HFFc6 (cell line): ENCODE results near the gene ROBO1. TPM values are rescaled to one million over a fixed set of nuclear protein-coding genes. Genes with fewer than 3 reads are reported as not detected.
"Not testable (repeated sequence)": the region's sequence is repeated elsewhere in the genome, so short reads cannot be mapped to it uniquely, and the experiment has no call there.

Experiments used
- DNase-seq: peaks from one replicate; pipeline ENCODE4 v3.0.0-alpha.2; 2018
- H3K27ac Mint-ChIP-seq: 2 replicates; pipeline ENCODE4 v1.8.0; 2020; ENCODE audit warnings: mild to moderate bottlenecking, mixed read lengths
- H3K27me3 Mint-ChIP-seq: 2 replicates; pipeline ENCODE4 v1.8.0; 2021; ENCODE audit warnings: mild to moderate bottlenecking, moderate library complexity, mixed read lengths; ENCODE audit not compliant: insufficient read depth
- H3K36me3 Mint-ChIP-seq: 2 replicates; pipeline ENCODE4 v1.8.0; 2021; ENCODE audit warnings: low read depth, mixed read lengths
- H3K4me1 Mint-ChIP-seq: 2 replicates; pipeline ENCODE4 v1.8.0; 2020; ENCODE audit warnings: low read depth, mixed read lengths
- H3K4me3 Mint-ChIP-seq: 2 replicates; pipeline ENCODE4 v1.8.0; 2020; ENCODE audit warnings: mild to moderate bottlenecking, moderate library complexity, mixed read lengths
- H3K9me3 Mint-ChIP-seq: 2 replicates; pipeline ENCODE4 v1.8.0; 2020; ENCODE audit warnings: mild to moderate bottlenecking, mixed read lengths
- total RNA-seq, 6 experiments: library from RNA; stranded (reverse); fragmentation: NEBNext Ultra II Directional; extraction: Animal tissue kit (Norgen Biotek cat#: 25700); gene quantifications; 2 replicates in 1 of 6; 3 replicates in 5 of 6; pipeline ENCODE4 v1.2.3, GENCODE V29; 2021
- TF ChIP-seq, protein P1 (sequence below): fragments of 200-600 bp; sonication (generic); IDR thresholded peaks from 2 replicates; pipeline ENCODE4 v1.5.0; 2021; ENCODE audit warnings: antibody characterized with exemption, mild to moderate bottlenecking

ROBO1 gene
- total RNA-seq, 6 experiments from 2014 or later, result 38.7 to 51.3 (median 41.7) TPM

DNA sequence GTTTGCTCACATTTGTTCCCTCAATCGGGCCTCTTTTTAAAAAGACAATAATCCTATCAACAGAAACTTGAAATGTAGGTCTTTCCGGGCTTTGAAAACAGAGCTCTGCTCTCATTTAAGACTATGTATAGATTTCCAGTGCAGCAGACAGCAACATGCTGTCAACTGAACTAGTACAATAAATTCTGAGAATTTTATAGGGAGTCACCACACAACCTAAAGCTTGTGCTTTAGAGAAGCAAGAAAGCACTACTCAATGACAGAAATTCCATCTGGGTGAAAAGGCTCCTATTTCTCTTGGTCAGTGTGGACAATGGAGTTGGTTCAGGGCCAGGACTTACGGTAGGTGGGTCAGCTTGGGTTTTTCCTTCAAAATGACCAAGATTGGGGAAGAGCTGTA is 583.5 kb downstream of the ROBO1 start:
- Mint-ChIP-seq H3K27me3 (peaks cover 2% of the 10 kb centered on the region; the same call in 1 of the 2 replicates), H3K27ac (no peak overlapping the region), H3K4me3 (no peak overlapping the region), H3K4me1 (no peaks in the 10 kb centered on the region), H3K36me3 (no peaks in the 10 kb centered on the region), H3K9me3 (no peaks in the 10 kb centered on the region)
- no peak for DNase-seq
- TF ChIP-seq, protein P1, sequence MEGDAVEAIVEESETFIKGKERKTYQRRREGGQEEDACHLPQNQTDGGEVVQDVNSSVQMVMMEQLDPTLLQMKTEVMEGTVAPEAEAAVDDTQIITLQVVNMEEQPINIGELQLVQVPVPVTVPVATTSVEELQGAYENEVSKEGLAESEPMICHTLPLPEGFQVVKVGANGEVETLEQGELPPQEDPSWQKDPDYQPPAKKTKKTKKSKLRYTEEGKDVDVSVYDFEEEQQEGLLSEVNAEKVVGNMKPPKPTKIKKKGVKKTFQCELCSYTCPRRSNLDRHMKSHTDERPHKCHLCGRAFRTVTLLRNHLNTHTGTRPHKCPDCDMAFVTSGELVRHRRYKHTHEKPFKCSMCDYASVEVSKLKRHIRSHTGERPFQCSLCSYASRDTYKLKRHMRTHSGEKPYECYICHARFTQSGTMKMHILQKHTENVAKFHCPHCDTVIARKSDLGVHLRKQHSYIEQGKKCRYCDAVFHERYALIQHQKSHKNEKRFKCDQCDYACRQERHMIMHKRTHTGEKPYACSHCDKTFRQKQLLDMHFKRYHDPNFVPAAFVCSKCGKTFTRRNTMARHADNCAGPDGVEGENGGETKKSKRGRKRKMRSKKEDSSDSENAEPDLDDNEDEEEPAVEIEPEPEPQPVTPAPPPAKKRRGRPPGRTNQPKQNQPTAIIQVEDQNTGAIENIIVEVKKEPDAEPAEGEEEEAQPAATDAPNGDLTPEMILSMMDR, result no peak

DNA sequence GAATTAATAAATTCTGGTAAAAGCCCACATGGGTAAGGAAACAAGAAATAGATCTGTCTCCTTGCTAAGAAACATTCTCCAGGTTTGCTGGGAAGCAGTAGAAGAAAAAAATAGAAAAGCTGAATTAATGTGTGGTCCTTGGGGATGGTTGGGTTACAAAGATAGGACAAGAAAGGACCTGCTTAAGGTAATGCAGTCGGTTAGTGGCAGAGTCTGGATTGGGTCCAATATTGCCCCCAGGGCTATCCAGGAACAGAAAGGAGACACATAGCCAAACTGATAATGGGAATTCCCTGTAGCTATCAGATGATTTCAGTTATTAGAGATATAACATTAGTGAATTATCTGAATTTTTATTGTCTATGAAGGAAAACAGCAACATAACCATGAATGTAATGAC is 584.3 kb downstream of the ROBO1 start:
- no peak overlapping the region for H3K4me3 Mint-ChIP-seq
- TF ChIP-seq, protein P1, result no peak
- no peak for DNase-seq
- H3K9me3 Mint-ChIP-seq, result no peaks in the 10 kb centered on the region
- no peaks in the 10 kb centered on the region for H3K4me1 Mint-ChIP-seq
- no peaks in the 10 kb centered on the region for H3K36me3 Mint-ChIP-seq
- H3K27me3 Mint-ChIP-seq, result peaks cover 2% of the 10 kb centered on the region; the same call in 1 of the 2 replicates
- H3K27ac Mint-ChIP-seq, result no peak overlapping the region

DNA sequence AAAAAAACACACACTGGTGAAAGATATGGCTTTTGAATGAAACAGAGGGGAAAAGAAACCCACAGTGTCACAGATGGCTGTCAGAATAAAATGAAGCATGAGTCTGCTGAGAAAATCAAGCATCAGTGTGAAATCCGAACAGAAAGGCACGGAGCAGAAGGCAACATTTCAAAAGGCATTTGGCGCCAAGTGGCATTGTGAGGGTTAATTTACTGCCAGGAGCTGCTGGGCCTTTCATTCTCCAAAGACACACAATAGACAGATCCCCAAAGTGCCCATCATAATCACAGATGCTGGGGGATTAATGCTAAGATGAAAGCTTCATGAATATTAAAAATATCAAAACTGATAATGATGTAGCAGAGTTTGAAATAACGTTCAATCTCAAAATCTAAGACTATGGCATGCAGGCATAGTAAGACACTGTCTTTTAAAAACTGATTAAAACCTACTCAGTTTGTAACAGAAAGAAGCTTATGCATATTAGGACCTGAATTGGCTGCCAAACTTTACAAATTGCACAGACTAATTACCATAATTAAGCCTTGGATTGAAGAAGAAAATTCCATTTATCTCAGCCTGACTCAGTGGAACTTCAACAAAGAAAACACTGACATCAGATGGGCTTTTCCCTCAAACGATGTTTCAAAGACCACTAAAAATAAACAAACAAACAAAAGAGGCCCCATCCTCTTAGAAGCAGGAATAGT is 589.2 kb downstream of the ROBO1 start:
- no peak for DNase-seq

DNA sequence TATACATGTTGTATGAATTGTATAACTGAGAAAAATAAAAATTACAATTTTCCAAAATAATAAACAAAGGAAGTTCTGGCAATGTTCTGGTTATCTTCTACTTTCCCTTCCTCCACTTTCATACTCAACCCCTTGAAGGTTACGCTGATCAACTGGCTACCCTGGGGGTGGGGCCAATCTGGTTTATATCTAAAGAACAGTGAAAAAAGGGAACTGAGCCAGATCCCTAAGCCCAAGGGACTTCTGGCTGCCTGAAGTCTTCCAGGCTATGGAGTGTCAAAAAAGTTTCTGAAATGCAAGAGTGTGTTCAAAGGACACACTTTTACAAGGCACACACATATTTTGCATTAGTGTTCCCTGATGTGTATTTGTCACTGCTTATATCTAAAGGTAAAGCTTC is 591.9 kb downstream of the ROBO1 start:
- no peak for DNase-seq
- TF ChIP-seq, protein P1, result no peak
- H3K27me3 Mint-ChIP-seq, result no peaks in the 10 kb centered on the region; the same call in 1 of the 2 replicates
- no peaks in the 10 kb centered on the region for H3K36me3 Mint-ChIP-seq
- H3K27ac Mint-ChIP-seq, result no peak overlapping the region
- no peaks in the 10 kb centered on the region for H3K9me3 Mint-ChIP-seq
- peaks cover 9% of the 10 kb centered on the region for H3K4me1 Mint-ChIP-seq
- H3K4me3 Mint-ChIP-seq, result no peak overlapping the region

More for the DNA sequence above, 589.2 kb downstream of the ROBO1 start:
- no peak overlapping the region for H3K27ac Mint-ChIP-seq
- H3K4me1 Mint-ChIP-seq, result no peaks in the 10 kb centered on the region
- H3K4me3 Mint-ChIP-seq, result no peak overlapping the region
- H3K36me3 Mint-ChIP-seq, result no peaks in the 10 kb centered on the region
- TF ChIP-seq, protein P1, result no peak
- H3K27me3 Mint-ChIP-seq, result peaks cover 2% of the 10 kb centered on the region
- H3K9me3 Mint-ChIP-seq, result no peaks in the 10 kb centered on the region

DNA sequence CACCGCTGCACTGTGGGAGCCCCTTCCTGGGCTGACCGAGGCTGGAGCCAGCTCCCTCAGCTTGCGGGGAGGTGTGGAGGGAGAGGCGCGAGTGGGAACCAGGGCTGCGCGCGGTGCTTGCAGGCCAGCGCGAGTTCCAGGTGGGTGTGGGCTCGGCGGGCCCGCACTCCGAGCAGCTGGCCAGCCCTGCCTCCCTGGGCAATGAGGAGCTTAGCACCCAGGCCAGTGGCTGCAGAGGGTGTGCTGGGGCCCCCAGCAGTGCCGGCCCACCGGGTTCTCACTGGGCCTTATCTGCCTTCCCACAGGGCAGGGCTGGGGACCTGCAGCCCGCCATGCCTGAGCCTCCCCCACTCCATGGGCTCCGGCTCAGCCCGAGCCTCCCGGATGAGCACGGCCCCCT is 594.5 kb downstream of the ROBO1 start:
- H3K4me1 Mint-ChIP-seq, result peaks cover 20% of the 10 kb centered on the region
- not testable (repeated sequence) for H3K4me3 Mint-ChIP-seq, H3K9me3 Mint-ChIP-seq, H3K27me3 Mint-ChIP-seq, DNase-seq, H3K27ac Mint-ChIP-seq, H3K36me3 Mint-ChIP-seq

DNA sequence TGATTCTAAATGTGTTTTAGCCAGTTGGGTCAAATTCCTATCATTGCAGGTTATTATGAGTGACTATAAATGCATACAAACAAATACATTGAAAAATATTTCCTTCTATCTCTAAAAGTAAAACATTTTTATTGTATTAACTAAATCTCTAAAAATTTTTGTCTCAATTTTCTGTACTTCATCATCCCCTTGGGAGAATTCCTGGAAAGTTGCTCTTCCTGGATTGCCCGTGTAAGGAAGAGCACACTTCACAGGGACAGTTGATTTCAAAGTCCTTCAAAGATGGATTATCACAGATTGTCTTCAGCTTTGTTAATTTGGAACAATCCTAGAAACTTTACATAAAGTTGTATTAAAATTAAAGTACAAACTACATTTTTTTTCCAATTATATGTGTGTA is 595.6 kb downstream of the ROBO1 start:
- no peak overlapping the region for H3K4me3 Mint-ChIP-seq
- DNase-seq, result no peak
- no peak overlapping the region for H3K27ac Mint-ChIP-seq

More for the DNA sequence above, 595.6 kb downstream of the ROBO1 start:
- peaks cover 30% of the 10 kb centered on the region for H3K4me1 Mint-ChIP-seq
- TF ChIP-seq, protein P1, result no peak
- H3K36me3 Mint-ChIP-seq, result no peaks in the 10 kb centered on the region
- no peaks in the 10 kb centered on the region for H3K9me3 Mint-ChIP-seq
- H3K27me3 Mint-ChIP-seq, result no peaks in the 10 kb centered on the region; the same call in 1 of the 2 replicates
